OCI-LY1 (cell line): ENCODE results near the gene RHOG.

Experiments
- H2AFZ ChIP-seq: fragments of 200-600 bp; sonication (generic), shearing (Covaris generic); 2 replicates; pipeline ENCODE4 v1.6.0; 2014; ENCODE audit warnings: antibody characterized with exemption, mild to moderate bottlenecking, low read length
- H3F3A ChIP-seq: fragments of 200-600 bp; sonication (generic), shearing (Covaris generic); 2 replicates; pipeline ENCODE4 v1.6.0; 2014; ENCODE audit warnings: mild to moderate bottlenecking, antibody characterized with exemption, low read length, moderate library complexity; ENCODE audit not compliant: insufficient read depth
- H3K27ac ChIP-seq: fragments of 200-600 bp; sonication (generic); 2 replicates; pipeline ENCODE4 v1.5.1; 2014; ENCODE audit warnings: low read length, mixed run types, mild to moderate bottlenecking, low read depth; ENCODE audit not compliant: poor library complexity, severe bottlenecking
- H3K27me3 ChIP-seq: fragments of 200-600 bp; sonication (generic); 2 replicates; pipeline ENCODE4 v1.6.0; 2014; ENCODE audit warnings: antibody characterized with exemption, mild to moderate bottlenecking, low read length, moderate library complexity; ENCODE audit not compliant: insufficient read depth
- H3K36me3 ChIP-seq: fragments of 200-600 bp; sonication (generic); 2 replicates; pipeline ENCODE4 v1.6.1; 2014; ENCODE audit warnings: mild to moderate bottlenecking, antibody characterized with exemption, low read length, moderate library complexity, mixed read lengths; ENCODE audit not compliant: insufficient read depth
- H3K4me1 ChIP-seq: fragments of 200-600 bp; sonication (generic); 2 replicates; pipeline ENCODE4 v1.5.1; 2014; ENCODE audit warnings: mild to moderate bottlenecking, low read length, moderate library complexity; ENCODE audit not compliant: insufficient read depth, severe bottlenecking
- H3K4me2 ChIP-seq: fragments of 200-600 bp; sonication (generic), shearing (Covaris generic); 2 replicates; pipeline ENCODE4 v1.6.1; 2014; ENCODE audit warnings: low read length
- H3K4me3 ChIP-seq: fragments of 200-600 bp; sonication (generic); 2 replicates; pipeline ENCODE4 v1.5.1; 2014; ENCODE audit warnings: low read length, low read depth, mild to moderate bottlenecking, mixed read lengths; ENCODE audit not compliant: poor library complexity, severe bottlenecking
- H3K79me2 ChIP-seq: fragments of 200-600 bp; shearing (Covaris generic); 2 replicates; pipeline ENCODE4 v1.6.1; 2016; ENCODE audit warnings: mixed run types, low read length, mixed read lengths; ENCODE audit not compliant: insufficient read depth
- H3K9ac ChIP-seq: fragments of 200-600 bp; sonication (generic), shearing (Covaris generic); 2 replicates; pipeline ENCODE4 v1.6.1; 2014; ENCODE audit warnings: mild to moderate bottlenecking, low read length, mixed read lengths
- H3K9me2 ChIP-seq: fragments of 200-600 bp; sonication (generic), shearing (Covaris generic); 2 replicates; pipeline ENCODE4 v1.6.1; 2014; ENCODE audit warnings: low read depth, mild to moderate bottlenecking, low read length, mixed read lengths
- H3K9me3 ChIP-seq: fragments of 200-600 bp; shearing (Covaris generic); 2 replicates; pipeline ENCODE4 v1.6.1; 2014; ENCODE audit warnings: low read length, mixed read lengths
- H4K20me1 ChIP-seq: fragments of 200-600 bp; sonication (generic), shearing (Covaris generic); 2 replicates; pipeline ENCODE4 v1.6.0; 2016; ENCODE audit warnings: mild to moderate bottlenecking, low read length; ENCODE audit not compliant: insufficient read depth
- CTCF ChIP-seq: fragments of 200-600 bp; sonication (generic), shearing (Covaris generic); IDR thresholded peaks from 2 replicates; pipeline ENCODE4 v1.5.1; 2017; ENCODE audit warnings: mild to moderate bottlenecking, antibody characterized with exemption, low read length, moderate library complexity, mixed read lengths
- EZH2 ChIP-seq: fragments of 200-600 bp; sonication (generic), shearing (Covaris generic); IDR thresholded peaks from 2 replicates; pipeline ENCODE4 v1.8.0; 2017; ENCODE audit warnings: borderline replicate concordance, mixed run types, mild to moderate bottlenecking, antibody characterized with exemption, low read length, moderate library complexity, mixed read lengths

RHOG gene

GRCh38 chr11:3856856-3857553 lies 16.2 kb upstream of the RHOG start:
- Histone ChIP-seq H3K9ac (peak overlapping the region; percentile 85), H3K27ac (peak overlapping the region; percentile 82), H3K9me3 (no peaks in the 10 kb centered on the region), H3K4me3 (peak overlapping the region; percentile 85), H3K4me2 (peak overlapping the region; percentile 97), H3K9me2 (no peaks in the 10 kb centered on the region), H3K4me1 (peaks cover 84% of the 10 kb centered on the region), H3K27me3 (no peaks in the 10 kb centered on the region), H4K20me1 (no peaks in the 10 kb centered on the region), H3F3A (no peaks in the 10 kb centered on the region), H3K36me3 (no peaks in the 10 kb centered on the region), H3K79me2 (peaks cover 53% of the 10 kb centered on the region), H2AFZ (no peak overlapping the region)
- TF ChIP-seq EZH2 (no peak), CTCF (no peak)

- no peaks in the 10 kb centered on the region for H4K20me1 ChIP-seq
- TF ChIP-seq EZH2 (no peak), CTCF (no peak)
- H2AFZ ChIP-seq: no peak overlapping the region
- H3K9ac ChIP-seq: peak overlapping the region; percentile 85
- no peaks in the 10 kb centered on the region for H3K9me3 ChIP-seq
- H3K9me2 ChIP-seq: no peaks in the 10 kb centered on the region
- peaks cover 75% of the 10 kb centered on the region for H3K4me1 ChIP-seq
- peak overlapping the region; percentile 82 for H3K27ac ChIP-seq
- peak overlapping the region; percentile 97 for H3K4me2 ChIP-seq
- peak overlapping the region; percentile 85 for H3K4me3 ChIP-seq
- H3F3A ChIP-seq: no peaks in the 10 kb centered on the region
- H3K36me3 ChIP-seq: no peaks in the 10 kb centered on the region
- H3K79me2 ChIP-seq: peaks cover 46% of the 10 kb centered on the region
- no peaks in the 10 kb centered on the region for H3K27me3 ChIP-seq
These were observed 15.2 kb upstream of the RHOG start for GRCh38 chr11:3855808-3856491.

- Histone ChIP-seq H3K9me2 (no peaks in the 10 kb centered on the region), H3K4me1 (peaks cover 67% of the 10 kb centered on the region), H3K4me2 (peak within 1 kb of the TSS; percentile 97), H3K79me2 (peaks cover 38% of the 10 kb centered on the region), H2AFZ (no peak within 1 kb of the TSS), H3K9ac (peak within 1 kb of the TSS; percentile 85), H3K9me3 (no peaks in the 10 kb centered on the region), H3K27ac (peak within 1 kb of the TSS; percentile 96), H3K27me3 (no peaks in the 10 kb centered on the region), H3K4me3 (peak within 1 kb of the TSS; percentile 85), H4K20me1 (no peaks in the 10 kb centered on the region), H3F3A (no peaks in the 10 kb centered on the region), H3K36me3 (no peaks in the 10 kb centered on the region)
- TF ChIP-seq CTCF: peak; percentile 87
- no peak for TF ChIP-seq EZH2
These were observed 14.4 kb upstream of the RHOG start, which contains the start of gene STIM1 for GRCh38 chr11:3854977-3855807. STIM1 (plus strand) TSS chr11:3855664; CDS start chr11:3856271, 607 bp downstream.
